Ovary (tissue), 9 donors: Measurements from ENCODE around the gene KCNH5. TPM values are rescaled to one million over a fixed set of nuclear protein-coding genes. Genes with fewer than 3 reads are reported as not detected.

Experiments
- DNase-seq, 5 donors: peaks; one replicate each; pipeline ENCODE4 v3.0.0-alpha.2; 2019 to 2020
- H3K27ac ChIP-seq, 2 donors: fragments of 200-600 bp; one replicate each; pipeline versions ENCODE4 v1.5.1 to v1.8.0; 2019 to 2022
- H3K27me3 ChIP-seq: fragments of 200-600 bp; one replicate; pipeline ENCODE4 v1.8.0; 2022
- H3K36me3 ChIP-seq: fragments of 200-600 bp; sonication (generic); one replicate; pipeline ENCODE4 v1.5.1; 2019
- H3K4me1 ChIP-seq: one replicate; pipeline ENCODE4 v1.8.1; 2013; ENCODE audit warnings: mild to moderate bottlenecking, moderate library complexity; ENCODE audit not compliant: insufficient read depth
- H3K4me3 ChIP-seq: fragments of 200-600 bp; sonication (generic); one replicate; pipeline ENCODE4 v1.5.1; 2017
- H3K9me3 ChIP-seq, 2 donors: fragments of 200-600 bp in 1 of 2; sonication (generic) in 1 of 2; one replicate each; pipeline versions ENCODE4 v1.5.1 to v1.8.1; 2013 to 2019; ENCODE audit warnings: mild to moderate bottlenecking in 1 of 2, moderate library complexity in 1 of 2
- EP300 ChIP-seq: sonication (generic); formaldehyde crosslinking; IDR thresholded peaks from one replicate; pipeline ENCODE4 v1.6.1; 2017; ENCODE audit warnings: antibody characterized with exemption
- POLR2A ChIP-seq: fragments of 450-650 bp; IDR thresholded peaks from one replicate; pipeline ENCODE4 v1.6.1; 2017; ENCODE audit warnings: antibody characterized with exemption, mild to moderate bottlenecking, moderate library complexity
- WGBS, 3 donors: extraction: QIAGEN DNeasy Blood & Tissue Kit in 1 of 3; methylation state at CpG; one replicate each; pipeline versions ENCODE4 v1.1.5 to v1.1.7; 2013 to 2017; 5-methylcytosine and 5-hydroxymethylcytosine counted together
- intact Hi-C, 4 donors: fragments of 100-400 bp; cut with DNase I; formaldehyde crosslinking; loops; one replicate each; pipeline versions ENCODE4 v1.11.0 to v1.15.1; 2022 to 2023
- polyA plus RNA-seq, 2 donors: library from polyadenylated mRNA; stranded (reverse); fragments of 200-250 nt in 1 of 2; fragments of 350-450 nt in 1 of 2; fragmentation: Illumina TruSeq in 1 of 2; extraction: RNeasy Lipid Tissue Mini Kit (QIAGEN cat#74804) in 1 of 2; gene quantifications; one replicate each; pipeline ENCODE4 v1.2.3, GENCODE V29; 2013 to 2014
- total RNA-seq, 7 donors: library from RNA; depleted of rRNA in 2 of 7; stranded (reverse); fragments of >200 nt in 2 of 7; fragmentation: NEBNext Ultra II Directional in 3 of 7; extraction: Animal tissue kit (Norgen Biotek cat#: 25700) in 3 of 7; gene quantifications; one replicate each; pipeline versions ENCODE4 v1.1.0 to v1.2.4, GENCODE V29; 2016 to 2023
- TF ChIP-seq, protein P1 (sequence below), 3 donors: fragments of 450-650 bp in 2 of 3; fragments of 200-600 bp in 1 of 3; IDR thresholded peaks; one replicate each; pipeline versions ENCODE4 v1.5.1 to v1.8.0; 2016 to 2022; ENCODE audit warnings: antibody characterized with exemption in 3 of 3, mild to moderate bottlenecking in 1 of 3
- donor health status: DM: no; HTN: no; CAD: no; lungs with moderate emphysema.
- donor health status: DM: no; HTN: no; CAD: no.
- donor health status: Bipolar disorder and iron deficiency.
- donor health status: DM: yes; HTN: yes; CAD: no.
- donor health status: DM: no; HTN: no; CAD: no.
- donor health status: DM: yes; HTN: yes; CAD: no.

The KCNH5 gene
- total and polyA plus RNA-seq, 9 donors = 0.05 TPM; not detected in 7

DNA sequence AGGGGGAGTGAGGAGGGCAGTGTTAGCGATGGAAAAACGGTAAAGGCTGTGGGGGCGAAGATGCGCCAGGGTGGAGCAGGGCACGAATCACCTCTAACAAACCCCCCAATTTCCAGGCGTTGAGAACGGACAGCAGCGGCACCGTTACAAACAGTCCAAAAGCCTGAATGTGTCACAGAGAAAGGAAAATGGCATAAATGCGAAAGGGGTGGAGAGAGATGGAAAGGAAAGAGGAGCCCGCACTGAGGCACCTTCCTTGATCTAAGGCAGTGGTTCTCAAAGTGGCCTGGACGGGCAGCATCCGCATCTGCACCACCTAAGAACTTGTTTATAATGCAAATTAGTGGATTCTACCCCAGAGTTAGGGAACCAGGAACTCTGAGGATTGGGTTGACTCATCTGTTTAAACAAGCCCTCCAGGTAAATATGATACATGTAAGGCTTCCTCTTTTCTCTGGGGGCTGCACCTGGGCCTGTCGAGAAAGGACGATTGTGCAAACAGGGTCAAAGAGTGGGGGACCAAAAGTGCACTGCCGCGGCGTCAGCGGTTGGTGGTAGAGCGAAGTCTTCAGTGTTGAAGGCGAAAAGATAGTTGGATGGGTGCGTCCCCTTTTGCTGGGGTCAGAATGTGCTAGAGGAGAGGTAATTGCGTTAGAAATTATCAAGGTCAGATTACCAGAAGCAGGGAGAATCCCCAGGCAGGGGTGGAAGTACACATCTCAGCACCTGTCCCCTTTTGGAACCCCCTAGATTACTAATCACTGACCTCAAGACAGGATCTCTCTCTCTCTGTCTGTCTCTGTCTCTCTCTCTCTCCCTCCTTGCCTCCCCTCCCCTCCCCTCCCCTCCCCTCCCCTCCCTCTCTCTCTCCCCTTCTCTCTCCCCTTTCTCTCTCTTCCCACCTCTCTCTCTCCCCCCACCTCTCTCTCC is 1.3 kb upstream of the KCNH5 start:
- no peak for DNase-seq
- Histone ChIP-seq H3K36me3 (no peaks in the 10 kb centered on the region), H3K9me3 (no peaks in the 10 kb centered on the region), H3K4me3 (no peak overlapping the region), H3K27ac (no peak overlapping the region), H3K4me1 (peaks cover 1% of the 10 kb centered on the region), H3K27me3 (no peaks in the 10 kb centered on the region)
- WGBS, 3 donors = 9 to 13% (median 11%) methylated on average over 23 of the region's 23 CpGs
- intact Hi-C loops = no loop called here
- TF ChIP-seq, protein P1, sequence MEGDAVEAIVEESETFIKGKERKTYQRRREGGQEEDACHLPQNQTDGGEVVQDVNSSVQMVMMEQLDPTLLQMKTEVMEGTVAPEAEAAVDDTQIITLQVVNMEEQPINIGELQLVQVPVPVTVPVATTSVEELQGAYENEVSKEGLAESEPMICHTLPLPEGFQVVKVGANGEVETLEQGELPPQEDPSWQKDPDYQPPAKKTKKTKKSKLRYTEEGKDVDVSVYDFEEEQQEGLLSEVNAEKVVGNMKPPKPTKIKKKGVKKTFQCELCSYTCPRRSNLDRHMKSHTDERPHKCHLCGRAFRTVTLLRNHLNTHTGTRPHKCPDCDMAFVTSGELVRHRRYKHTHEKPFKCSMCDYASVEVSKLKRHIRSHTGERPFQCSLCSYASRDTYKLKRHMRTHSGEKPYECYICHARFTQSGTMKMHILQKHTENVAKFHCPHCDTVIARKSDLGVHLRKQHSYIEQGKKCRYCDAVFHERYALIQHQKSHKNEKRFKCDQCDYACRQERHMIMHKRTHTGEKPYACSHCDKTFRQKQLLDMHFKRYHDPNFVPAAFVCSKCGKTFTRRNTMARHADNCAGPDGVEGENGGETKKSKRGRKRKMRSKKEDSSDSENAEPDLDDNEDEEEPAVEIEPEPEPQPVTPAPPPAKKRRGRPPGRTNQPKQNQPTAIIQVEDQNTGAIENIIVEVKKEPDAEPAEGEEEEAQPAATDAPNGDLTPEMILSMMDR (IDR thresholded peaks at IDR 0.05) = no peak
- TF ChIP-seq POLR2A = no peak

GRCh38 chr14:63045612-63046320 is 508 bp upstream of the KCNH5 start:
- H3K27me3 ChIP-seq = no peaks in the 10 kb centered on the region
- intact Hi-C loops = no loop called here
- H3K4me3 ChIP-seq = no peak overlapping the region
- 0 to 1% (median 1%) methylated on average over 51 to 70 of the region's 70 CpGs for WGBS, 3 donors
- H3K9me3 ChIP-seq = no peaks in the 10 kb centered on the region
- TF ChIP-seq POLR2A (no peak), EP300 (no peak)
- TF ChIP-seq, protein P1 (IDR thresholded peaks at IDR 0.05) = no peak
- peak in 2 of 5 donors; percentile 9 to 12 for DNase-seq
- no peaks in the 10 kb centered on the region for H3K36me3 ChIP-seq
- no peak overlapping the region for H3K27ac ChIP-seq
- peaks cover 1% of the 10 kb centered on the region for H3K4me1 ChIP-seq

- intact Hi-C loops = no loop called here
- Histone ChIP-seq H3K36me3 (no peaks in the 10 kb centered on the region), H3K27me3 (no peaks in the 10 kb centered on the region), H3K4me1 (no peaks in the 10 kb centered on the region), H3K9me3 (no peaks in the 10 kb centered on the region), H3K4me3 (no peak overlapping the region), H3K27ac (no peak overlapping the region)
- DNase-seq = no peak
- 21 to 24% (median 24%) methylated on average over 3 of the region's 3 CpGs for WGBS, 3 donors
- TF ChIP-seq EP300 = no peak
- TF ChIP-seq, protein P1 (IDR thresholded peaks at IDR 0.05) = no peak
- no peak for TF ChIP-seq POLR2A
Measured at GRCh38 chr14:63039866-63040265, 5.4 kb downstream of the KCNH5 start.

GRCh38 chr14:63032641-63033040 is 12.6 kb downstream of the KCNH5 start:
- DNase-seq = no peak
- no peak overlapping the region for H3K4me3 ChIP-seq
- no peak overlapping the region for H3K27ac ChIP-seq
- no peaks in the 10 kb centered on the region for H3K27me3 ChIP-seq
- 40 to 44% (median 43%) methylated on average over 4 of the region's 4 CpGs for WGBS, 3 donors
- H3K36me3 ChIP-seq = no peaks in the 10 kb centered on the region
- intact Hi-C loops = no loop called here
- no peaks in the 10 kb centered on the region for H3K9me3 ChIP-seq
- no peak for TF ChIP-seq POLR2A
- TF ChIP-seq, protein P1 (IDR thresholded peaks at IDR 0.05) = no peak
- TF ChIP-seq EP300 = no peak
- H3K4me1 ChIP-seq = no peaks in the 10 kb centered on the region
